HFFc6 (cell line): ENCODE measurements around the gene EML6. TPM values are rescaled to one million over a fixed set of nuclear protein-coding genes. Genes with fewer than 3 reads are reported as not detected.
A peak's percentile ranks its signal among the peaks of the same experiment; 100 is the strongest.

ENCODE experiments used
- DNase-seq: peaks from one replicate; pipeline ENCODE4 v3.0.0-alpha.2; 2018
- H3K27ac Mint-ChIP-seq: 2 replicates; pipeline ENCODE4 v1.8.0; 2020; ENCODE audit warnings: mild to moderate bottlenecking, mixed read lengths
- H3K27me3 Mint-ChIP-seq: 2 replicates; pipeline ENCODE4 v1.8.0; 2021; ENCODE audit warnings: mild to moderate bottlenecking, moderate library complexity, mixed read lengths; ENCODE audit not compliant: insufficient read depth
- H3K36me3 Mint-ChIP-seq: 2 replicates; pipeline ENCODE4 v1.8.0; 2021; ENCODE audit warnings: low read depth, mixed read lengths
- H3K4me1 Mint-ChIP-seq: 2 replicates; pipeline ENCODE4 v1.8.0; 2020; ENCODE audit warnings: low read depth, mixed read lengths
- H3K4me3 Mint-ChIP-seq: 2 replicates; pipeline ENCODE4 v1.8.0; 2020; ENCODE audit warnings: mild to moderate bottlenecking, moderate library complexity, mixed read lengths
- H3K9me3 Mint-ChIP-seq: 2 replicates; pipeline ENCODE4 v1.8.0; 2020; ENCODE audit warnings: mild to moderate bottlenecking, mixed read lengths
- total RNA-seq, 6 experiments: library from RNA; stranded (reverse); fragmentation: NEBNext Ultra II Directional; extraction: Animal tissue kit (Norgen Biotek cat#: 25700); gene quantifications; 2 replicates in 1 of 6; 3 replicates in 5 of 6; pipeline ENCODE4 v1.2.3, GENCODE V29; 2021
- TF ChIP-seq, protein P1 (sequence below): fragments of 200-600 bp; sonication (generic); IDR thresholded peaks from 2 replicates; pipeline ENCODE4 v1.5.0; 2021; ENCODE audit warnings: antibody characterized with exemption, mild to moderate bottlenecking

Gene EML6
- total RNA-seq, 6 experiments from 2014 or later: 0.05 to 0.37 (median 0.25) TPM

GRCh38 chr2:54966837-54967236 is 243.4 kb downstream of the EML6 start:
- Mint-ChIP-seq H3K27me3 (peaks cover 44% of the 10 kb centered on the region), H3K27ac (peak overlapping the region; percentile 43; the same call in 1 of the 2 replicates), H3K4me1 (peaks cover 90% of the 10 kb centered on the region), H3K4me3 (peak overlapping the region; percentile 45; the same call in 1 of the 2 replicates), H3K9me3 (no peaks in the 10 kb centered on the region; the same call in 1 of the 2 replicates), H3K36me3 (peaks cover 66% of the 10 kb centered on the region)
- no peak for DNase-seq
- TF ChIP-seq, protein P1, sequence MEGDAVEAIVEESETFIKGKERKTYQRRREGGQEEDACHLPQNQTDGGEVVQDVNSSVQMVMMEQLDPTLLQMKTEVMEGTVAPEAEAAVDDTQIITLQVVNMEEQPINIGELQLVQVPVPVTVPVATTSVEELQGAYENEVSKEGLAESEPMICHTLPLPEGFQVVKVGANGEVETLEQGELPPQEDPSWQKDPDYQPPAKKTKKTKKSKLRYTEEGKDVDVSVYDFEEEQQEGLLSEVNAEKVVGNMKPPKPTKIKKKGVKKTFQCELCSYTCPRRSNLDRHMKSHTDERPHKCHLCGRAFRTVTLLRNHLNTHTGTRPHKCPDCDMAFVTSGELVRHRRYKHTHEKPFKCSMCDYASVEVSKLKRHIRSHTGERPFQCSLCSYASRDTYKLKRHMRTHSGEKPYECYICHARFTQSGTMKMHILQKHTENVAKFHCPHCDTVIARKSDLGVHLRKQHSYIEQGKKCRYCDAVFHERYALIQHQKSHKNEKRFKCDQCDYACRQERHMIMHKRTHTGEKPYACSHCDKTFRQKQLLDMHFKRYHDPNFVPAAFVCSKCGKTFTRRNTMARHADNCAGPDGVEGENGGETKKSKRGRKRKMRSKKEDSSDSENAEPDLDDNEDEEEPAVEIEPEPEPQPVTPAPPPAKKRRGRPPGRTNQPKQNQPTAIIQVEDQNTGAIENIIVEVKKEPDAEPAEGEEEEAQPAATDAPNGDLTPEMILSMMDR: no peak

DNA sequence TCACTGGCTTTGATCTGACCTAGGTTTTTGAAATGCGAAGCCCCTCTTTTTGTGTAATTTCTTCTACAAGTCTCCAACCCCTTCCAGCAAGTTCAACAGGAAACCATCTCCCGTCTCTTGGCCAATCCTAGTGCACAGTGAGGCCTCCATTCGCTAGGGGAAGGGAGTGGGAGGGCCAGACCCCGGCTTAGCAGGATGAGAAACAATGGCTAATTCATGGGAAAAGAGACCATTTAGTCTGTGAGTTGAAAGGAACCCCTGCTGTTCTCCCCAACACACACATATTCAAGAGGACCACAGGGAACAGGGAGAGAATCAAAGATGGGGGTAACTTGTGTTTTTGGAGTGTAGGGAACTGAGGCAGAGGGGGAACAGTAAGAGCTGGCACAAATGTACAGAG is 243.8 kb downstream of the EML6 start:
- Mint-ChIP-seq H3K27me3 (peaks cover 42% of the 10 kb centered on the region), H3K27ac (peak overlapping the region; percentile 43), H3K9me3 (no peaks in the 10 kb centered on the region; the same call in 1 of the 2 replicates), H3K4me3 (no peak overlapping the region), H3K4me1 (peaks cover 88% of the 10 kb centered on the region), H3K36me3 (peaks cover 66% of the 10 kb centered on the region)
- TF ChIP-seq, protein P1: no peak
- DNase-seq: no peak

- DNase-seq: no peak
- peaks cover 88% of the 10 kb centered on the region for H3K4me1 Mint-ChIP-seq
- TF ChIP-seq, protein P1: no peak
- H3K27ac Mint-ChIP-seq: peak overlapping the region; percentile 50
- peaks cover 72% of the 10 kb centered on the region for H3K36me3 Mint-ChIP-seq
- peak overlapping the region; percentile 45; the same call in 1 of the 2 replicates for H3K4me3 Mint-ChIP-seq
- H3K9me3 Mint-ChIP-seq: no peaks in the 10 kb centered on the region; the same call in 1 of the 2 replicates
- H3K27me3 Mint-ChIP-seq: peaks cover 42% of the 10 kb centered on the region
These were observed 244.4 kb downstream of the EML6 start for GRCh38 chr2:54967759-54968365.

DNA sequence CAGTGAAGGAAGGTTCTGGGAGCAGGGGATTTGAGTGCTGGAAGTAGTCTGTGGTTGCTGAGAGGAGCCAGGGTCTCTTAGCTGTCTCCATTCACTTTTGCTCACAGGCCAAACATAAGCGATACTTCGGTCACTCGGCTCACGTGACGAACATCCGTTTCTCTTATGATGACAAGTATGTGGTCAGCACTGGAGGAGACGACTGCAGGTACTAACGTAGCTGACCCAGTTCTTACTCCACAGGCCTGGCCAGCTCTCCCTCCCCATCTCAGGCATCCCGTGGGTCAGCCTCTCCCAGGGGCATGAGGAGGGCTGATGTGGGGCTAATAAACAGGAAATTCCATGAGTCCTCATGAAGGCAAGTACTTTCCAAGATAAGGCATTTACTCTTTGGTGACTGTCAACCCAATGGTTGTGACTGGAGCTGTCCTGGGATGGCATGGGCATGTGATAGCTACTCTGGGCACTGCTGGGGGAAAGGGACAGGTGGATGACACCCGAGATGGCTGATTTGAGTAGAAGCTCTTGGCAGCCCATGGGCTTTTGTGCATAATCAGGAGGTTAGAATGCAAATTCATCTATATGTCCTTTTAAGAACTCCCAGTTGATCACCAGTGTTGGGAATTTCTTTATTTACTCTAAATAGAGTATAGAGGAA is 245.2 kb downstream of the EML6 start:
- Mint-ChIP-seq H3K4me1 (peaks cover 91% of the 10 kb centered on the region), H3K36me3 (peaks cover 80% of the 10 kb centered on the region), H3K4me3 (peak overlapping the region; percentile 45; the same call in 1 of the 2 replicates), H3K27ac (peak overlapping the region; percentile 50), H3K9me3 (no peaks in the 10 kb centered on the region; the same call in 1 of the 2 replicates), H3K27me3 (peaks cover 39% of the 10 kb centered on the region)
- no peak for DNase-seq
- TF ChIP-seq, protein P1: no peak

- TF ChIP-seq, protein P1: no peak
- no peak for DNase-seq
- Mint-ChIP-seq H3K4me1 (peaks cover 89% of the 10 kb centered on the region), H3K4me3 (no peak overlapping the region), H3K27me3 (peaks cover 39% of the 10 kb centered on the region), H3K27ac (no peak overlapping the region), H3K36me3 (peaks cover 85% of the 10 kb centered on the region), H3K9me3 (no peaks in the 10 kb centered on the region; the same call in 1 of the 2 replicates)
These were observed 246.0 kb downstream of the EML6 start for GRCh38 chr2:54969295-54969939.
